ENCODE results near the gene PLVAP. TPM values are rescaled to one million over a fixed set of nuclear protein-coding genes. Genes with fewer than 3 reads are reported as not detected.

The PLVAP gene, protein sequence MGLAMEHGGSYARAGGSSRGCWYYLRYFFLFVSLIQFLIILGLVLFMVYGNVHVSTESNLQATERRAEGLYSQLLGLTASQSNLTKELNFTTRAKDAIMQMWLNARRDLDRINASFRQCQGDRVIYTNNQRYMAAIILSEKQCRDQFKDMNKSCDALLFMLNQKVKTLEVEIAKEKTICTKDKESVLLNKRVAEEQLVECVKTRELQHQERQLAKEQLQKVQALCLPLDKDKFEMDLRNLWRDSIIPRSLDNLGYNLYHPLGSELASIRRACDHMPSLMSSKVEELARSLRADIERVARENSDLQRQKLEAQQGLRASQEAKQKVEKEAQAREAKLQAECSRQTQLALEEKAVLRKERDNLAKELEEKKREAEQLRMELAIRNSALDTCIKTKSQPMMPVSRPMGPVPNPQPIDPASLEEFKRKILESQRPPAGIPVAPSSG
- total RNA-seq (2021), result not detected in 2 replicates
- long read RNA-seq, result 0 reads

GRCh38 chr19:17376935-17377600, at the start of gene PLVAP:
TSS of gene PLVAP (minus strand) at chr19:17377342. CDS start at chr19:17377288, 54 bp downstream.
- H3K14ac ChIP-seq (ENCODE audit: insufficient read depth, low read length), result no peak within 1 kb of the TSS; the same call in 1 of the 2 replicates
- Mint-ChIP-seq H3K4me1 (peaks cover 4 to 6% of the 10 kb centered on the region in 2 experiments), H3K27ac (no peak within 1 kb of the TSS; a peak in 3 of 7 replicates), H3K4me3 (no peak within 1 kb of the TSS), H3K9me3 (peaks cover 9 to 10% of the 10 kb centered on the region in 2 experiments; a peak in 4 of 5 replicates), H3K27me3 (ENCODE audit: low read depth) (no peaks in the 10 kb centered on the region), H3K36me3 (ENCODE audit: insufficient read depth in 1 of 3, low read depth in 3 of 3) (peaks cover 2 to 9% (median 3%) of the 10 kb centered on the region in 3 experiments; a peak in 4 of 7 replicates)
- no peak within 1 kb of the TSS for H3K4ac ChIP-seq (ENCODE audit: low read depth, low read length)
- no peak within 1 kb of the TSS for H2BK120ac ChIP-seq (ENCODE audit: low read depth, low read length, poor library complexity, severe bottlenecking)
- H3K56ac ChIP-seq (ENCODE audit: insufficient read length, low read depth, low read length), result no peak within 1 kb of the TSS
- no peak within 1 kb of the TSS for H2AFZ ChIP-seq (ENCODE audit: low read length)
- H4K8ac ChIP-seq (replicated peaks; ENCODE audit: insufficient read length, low read depth, low read length), result no peak within 1 kb of the TSS
- TF ChIP-seq, protein P1, sequence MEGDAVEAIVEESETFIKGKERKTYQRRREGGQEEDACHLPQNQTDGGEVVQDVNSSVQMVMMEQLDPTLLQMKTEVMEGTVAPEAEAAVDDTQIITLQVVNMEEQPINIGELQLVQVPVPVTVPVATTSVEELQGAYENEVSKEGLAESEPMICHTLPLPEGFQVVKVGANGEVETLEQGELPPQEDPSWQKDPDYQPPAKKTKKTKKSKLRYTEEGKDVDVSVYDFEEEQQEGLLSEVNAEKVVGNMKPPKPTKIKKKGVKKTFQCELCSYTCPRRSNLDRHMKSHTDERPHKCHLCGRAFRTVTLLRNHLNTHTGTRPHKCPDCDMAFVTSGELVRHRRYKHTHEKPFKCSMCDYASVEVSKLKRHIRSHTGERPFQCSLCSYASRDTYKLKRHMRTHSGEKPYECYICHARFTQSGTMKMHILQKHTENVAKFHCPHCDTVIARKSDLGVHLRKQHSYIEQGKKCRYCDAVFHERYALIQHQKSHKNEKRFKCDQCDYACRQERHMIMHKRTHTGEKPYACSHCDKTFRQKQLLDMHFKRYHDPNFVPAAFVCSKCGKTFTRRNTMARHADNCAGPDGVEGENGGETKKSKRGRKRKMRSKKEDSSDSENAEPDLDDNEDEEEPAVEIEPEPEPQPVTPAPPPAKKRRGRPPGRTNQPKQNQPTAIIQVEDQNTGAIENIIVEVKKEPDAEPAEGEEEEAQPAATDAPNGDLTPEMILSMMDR (conservative IDR thresholded peaks at IDR 0.05), result no peak
- no peak within 1 kb of the TSS for H2BK5ac ChIP-seq (ENCODE audit: insufficient read length, low read length)
- no peaks in the 10 kb centered on the region for H3K27me3 ChIP-seq (ENCODE audit: insufficient read depth, low read length)
- no peak within 1 kb of the TSS for H2BK20ac ChIP-seq (ENCODE audit: low read depth, low read length, poor library complexity, severe bottlenecking)
- no peak within 1 kb of the TSS for H2BK12ac ChIP-seq (ENCODE audit: insufficient read length, low read depth, low read length)
- no peak for DNase-seq
- H3K4me1 ChIP-seq (ENCODE audit: insufficient read depth, low read length), result no peaks in the 10 kb centered on the region
- no peak within 1 kb of the TSS for H3K4me2 ChIP-seq (ENCODE audit: insufficient read depth, insufficient read length, low read length)
- no peak within 1 kb of the TSS for H3K18ac ChIP-seq (ENCODE audit: insufficient read length, low read depth, low read length)
- H2BK15ac ChIP-seq (ENCODE audit: low read depth, low read length), result no peak within 1 kb of the TSS
- H2AK5ac ChIP-seq (ENCODE audit: insufficient read length, low read length), result no peak within 1 kb of the TSS
- no peaks in the 10 kb centered on the region for H3K23me2 ChIP-seq (ENCODE audit: insufficient read length, low read depth, low read length, poor library complexity, severe bottlenecking)
- H3K9me3 ChIP-seq (ENCODE audit: control insufficient read depth, low read depth, low read length), result no peaks in the 10 kb centered on the region
- H3T11ph ChIP-seq (ENCODE audit: low read length), result no peak within 1 kb of the TSS
- H3K79me1 ChIP-seq (ENCODE audit: insufficient read depth, low read depth, low read length, poor library complexity, severe bottlenecking), result no peaks in the 10 kb centered on the region
- H3K9ac ChIP-seq (ENCODE audit: extremely low read depth, insufficient read length, low read length), result no peak within 1 kb of the TSS
- no peak within 1 kb of the TSS for H3K27ac ChIP-seq (ENCODE audit: insufficient read length, low read depth, low read length)
- no peaks in the 10 kb centered on the region for H4K20me1 ChIP-seq (ENCODE audit: control insufficient read depth, insufficient read depth, insufficient read length)
- no peak within 1 kb of the TSS for H4K5ac ChIP-seq (ENCODE audit: insufficient read length, low read depth, low read length)
- H3K23ac ChIP-seq (ENCODE audit: insufficient read length, low read depth, low read length), result no peak within 1 kb of the TSS
- no CpG with 5 or more reads among the region's 39 CpGs for WGBS (ENCODE audit: extremely low coverage, insufficient read length, low lambda C conversion rate)
- H3K79me2 ChIP-seq (ENCODE audit: insufficient read depth, low read length), result no peaks in the 10 kb centered on the region
- no peak within 1 kb of the TSS for H4K91ac ChIP-seq (ENCODE audit: insufficient read length, low read depth, low read length)
